ENCODE results near the gene ICE1. TPM values are rescaled to one million over a fixed set of nuclear protein-coding genes. Genes with fewer than 3 reads are reported as not detected.
"Not testable (repeated sequence)": the region's sequence is repeated elsewhere in the genome, so short reads cannot be mapped to it uniquely, and the experiment has no call there.

ICE1 gene
- total RNA-seq, 4 donors from 2014 or later, result 19.8 to 51.9 (median 25.9) TPM

DNA sequence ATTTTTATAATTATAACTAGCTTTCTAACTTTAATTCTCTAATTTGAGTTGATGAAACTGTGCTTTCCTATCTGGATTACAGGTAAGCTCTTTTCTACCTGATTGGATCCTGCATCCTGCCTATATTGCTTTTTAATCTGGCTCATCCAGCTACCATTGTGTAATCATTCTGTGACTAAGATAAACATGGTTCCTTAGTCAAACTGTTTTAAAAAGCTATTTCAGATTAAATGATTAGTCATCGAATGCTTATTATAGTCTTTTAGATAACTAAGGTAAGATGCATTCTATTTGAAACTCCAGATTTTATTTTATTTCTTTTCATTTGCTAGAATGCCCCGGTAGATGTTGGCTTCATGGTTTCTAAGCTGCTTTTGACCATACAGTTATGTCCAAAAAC lies 50.7 kb downstream of the ICE1 start:
- 97% methylated on average over 2 of the region's 2 CpGs for WGBS, 2 donors (ENCODE audit: low coverage in 1 of 2)
- no peak for DNase-seq
- in situ Hi-C loops (cut with MboI; ENCODE audit: low pct_ligation_motif_present in 1 of 4, low pct_unique_long_range_greater_than_20kb in 1 of 4, low sequenced_read_pairs in 3 of 4), result no loop called here
- Histone ChIP-seq H3K9me3 (no peaks in the 10 kb centered on the region), H3K27me3 (no peaks in the 10 kb centered on the region), H3K27ac (no peak overlapping the region), H3K36me3 (peaks cover 0 to 49% (median 12%) of the 10 kb centered on the region in 4 donors), H3K4me3 (no peak overlapping the region), H3K4me1 (no peaks in the 10 kb centered on the region)
- intact Hi-C loops (cut with DNase I; ENCODE audit: low total_unique reads), result no loop called here
- TF ChIP-seq EP300 (IDR thresholded peaks at IDR 0.05; ENCODE audit: low read depth), result no peak

GRCh38 chr5:5474961-5475360 lies 52.5 kb downstream of the ICE1 start:
- Histone ChIP-seq H3K36me3 (peaks cover 0 to 54% (median 12%) of the 10 kb centered on the region in 4 donors), H3K4me1 (no peaks in the 10 kb centered on the region), H3K9me3 (no peaks in the 10 kb centered on the region), H3K27ac (no peak overlapping the region), H3K27me3 (no peaks in the 10 kb centered on the region), H3K4me3 (no peak overlapping the region)
- no peak for DNase-seq
- 89% methylated on average over 5 of the region's 5 CpGs; no CpG with 5 or more reads in 1 of the 2 donors for WGBS, 2 donors (ENCODE audit: low coverage in 1 of 2)
- in situ Hi-C loops (cut with MboI; ENCODE audit: low pct_ligation_motif_present in 1 of 4, low pct_unique_long_range_greater_than_20kb in 1 of 4, low sequenced_read_pairs in 3 of 4) (loop anchor here in 2 of 4 donors (25.0 kb wide), 2 partner anchors 1112 to 1287 kb away; no protein-coding TSS in a partner anchor), intact Hi-C loops (cut with DNase I; ENCODE audit: low total_unique reads) (no loop called here)
- TF ChIP-seq POLR2AphosphoS5 (IDR thresholded peaks at IDR 0.05) (no peak), EP300 (IDR thresholded peaks at IDR 0.05; ENCODE audit: low read depth) (no peak), POLR2A (IDR thresholded peaks at IDR 0.05) (no peak)
- TF ChIP-seq, protein P1, sequence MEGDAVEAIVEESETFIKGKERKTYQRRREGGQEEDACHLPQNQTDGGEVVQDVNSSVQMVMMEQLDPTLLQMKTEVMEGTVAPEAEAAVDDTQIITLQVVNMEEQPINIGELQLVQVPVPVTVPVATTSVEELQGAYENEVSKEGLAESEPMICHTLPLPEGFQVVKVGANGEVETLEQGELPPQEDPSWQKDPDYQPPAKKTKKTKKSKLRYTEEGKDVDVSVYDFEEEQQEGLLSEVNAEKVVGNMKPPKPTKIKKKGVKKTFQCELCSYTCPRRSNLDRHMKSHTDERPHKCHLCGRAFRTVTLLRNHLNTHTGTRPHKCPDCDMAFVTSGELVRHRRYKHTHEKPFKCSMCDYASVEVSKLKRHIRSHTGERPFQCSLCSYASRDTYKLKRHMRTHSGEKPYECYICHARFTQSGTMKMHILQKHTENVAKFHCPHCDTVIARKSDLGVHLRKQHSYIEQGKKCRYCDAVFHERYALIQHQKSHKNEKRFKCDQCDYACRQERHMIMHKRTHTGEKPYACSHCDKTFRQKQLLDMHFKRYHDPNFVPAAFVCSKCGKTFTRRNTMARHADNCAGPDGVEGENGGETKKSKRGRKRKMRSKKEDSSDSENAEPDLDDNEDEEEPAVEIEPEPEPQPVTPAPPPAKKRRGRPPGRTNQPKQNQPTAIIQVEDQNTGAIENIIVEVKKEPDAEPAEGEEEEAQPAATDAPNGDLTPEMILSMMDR (IDR thresholded peaks at IDR 0.05), result no peak

GRCh38 chr5:5475975-5476374 lies 53.5 kb downstream of the ICE1 start:
- in situ Hi-C loops (cut with MboI; ENCODE audit: low pct_ligation_motif_present in 1 of 4, low pct_unique_long_range_greater_than_20kb in 1 of 4, low sequenced_read_pairs in 3 of 4) (loop anchor here in 2 of 4 donors (25.0 kb wide), 2 partner anchors 1111 to 1286 kb away; no protein-coding TSS in a partner anchor), intact Hi-C loops (cut with DNase I; ENCODE audit: low total_unique reads) (no loop called here)
- no peaks in the 10 kb centered on the region for H3K4me1 ChIP-seq
- H3K9me3 ChIP-seq, result no peaks in the 10 kb centered on the region
- 96 to 100% methylated on average over 2 of the region's 2 CpGs for WGBS, 2 donors (ENCODE audit: low coverage in 1 of 2)
- no peak overlapping the region for H3K27ac ChIP-seq
- no peak overlapping the region for H3K4me3 ChIP-seq
- no peak for TF ChIP-seq POLR2A (IDR thresholded peaks at IDR 0.05)
- no peaks in the 10 kb centered on the region for H3K27me3 ChIP-seq
- peaks cover 0 to 54% (median 12%) of the 10 kb centered on the region in 4 donors for H3K36me3 ChIP-seq
- no peak for DNase-seq

DNA sequence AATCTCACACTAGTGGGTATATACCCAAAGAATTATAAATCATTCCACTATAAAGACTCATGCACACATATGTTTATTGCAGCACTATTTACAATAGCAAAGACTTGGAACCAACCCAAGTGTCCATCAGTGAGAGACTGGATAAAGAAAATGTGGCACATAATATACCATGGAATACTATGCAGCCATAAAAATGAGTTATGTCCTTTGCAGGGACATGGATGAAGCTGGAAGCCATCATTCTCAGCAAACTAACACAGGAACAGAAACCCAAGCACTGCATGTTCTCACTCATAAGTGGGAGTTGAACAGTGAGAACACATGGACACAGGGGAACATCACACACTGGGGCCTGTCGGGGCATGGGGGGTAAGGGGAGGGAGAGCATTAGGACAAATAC lies 57.1 kb downstream of the ICE1 start:
- intact Hi-C loops (cut with DNase I; ENCODE audit: low total_unique reads); H3K27ac ChIP-seq; H3K4me1 ChIP-seq; H3K4me3 ChIP-seq; H3K27me3 ChIP-seq; H3K9me3 ChIP-seq; DNase-seq: not testable (repeated sequence)
- peaks cover 0 to 38% (median 12%) of the 10 kb centered on the region in 4 donors for H3K36me3 ChIP-seq
- WGBS, 2 donors (ENCODE audit: low coverage in 1 of 2), result 90% methylated on average over 1 of the region's 1 CpG; no CpG with 5 or more reads in 1 of the 2 donors
- in situ Hi-C loops (cut with MboI; ENCODE audit: low pct_ligation_motif_present in 1 of 4, low pct_unique_long_range_greater_than_20kb in 1 of 4, low sequenced_read_pairs in 3 of 4), result loop anchor here in 2 of 4 donors (25.0 kb wide), 2 partner anchors 1108 to 1283 kb away; no protein-coding TSS in a partner anchor

- H3K27me3 ChIP-seq, result no peaks in the 10 kb centered on the region
- intact Hi-C loops (cut with DNase I; ENCODE audit: low total_unique reads), result no loop called here
- no peak for DNase-seq
- no peak overlapping the region for H3K27ac ChIP-seq
- H3K4me1 ChIP-seq, result no peaks in the 10 kb centered on the region
- no peaks in the 10 kb centered on the region for H3K9me3 ChIP-seq
- in situ Hi-C loops (cut with MboI; ENCODE audit: low pct_ligation_motif_present in 1 of 4, low pct_unique_long_range_greater_than_20kb in 1 of 4, low sequenced_read_pairs in 3 of 4), result loop anchor here in 2 of 4 donors (25.0 kb wide), 2 partner anchors 1107 to 1282 kb away; no protein-coding TSS in a partner anchor
- peaks cover 0 to 30% (median 7%) of the 10 kb centered on the region in 4 donors for H3K36me3 ChIP-seq
- H3K4me3 ChIP-seq, result no peak overlapping the region
- TF ChIP-seq EP300 (IDR thresholded peaks at IDR 0.05; ENCODE audit: low read depth) (no peak), POLR2A (IDR thresholded peaks at IDR 0.05) (no peak), POLR2AphosphoS5 (IDR thresholded peaks at IDR 0.05) (no peak)
- TF ChIP-seq, protein P1 (IDR thresholded peaks at IDR 0.05), result no peak
- WGBS, 2 donors (ENCODE audit: low coverage in 1 of 2), result 88 to 96% methylated on average over 4 to 8 of the region's 8 CpGs
Observed at GRCh38 chr5:5480481-5481111, 58.1 kb downstream of the ICE1 start.

All from transverse colon (tissue), 4 donors.